ENCODE results near the gene GLIS1. TPM values are rescaled to one million over a fixed set of nuclear protein-coding genes. Genes with fewer than 3 reads are reported as not detected.

GLIS1 gene
- total RNA-seq, 1 experiment from 2014 or later = not detected

- no peak for TF ChIP-seq EZH2 (IDR thresholded peaks at IDR 0.05; ENCODE audit: low read depth)
- TF ChIP-seq, protein P1, sequence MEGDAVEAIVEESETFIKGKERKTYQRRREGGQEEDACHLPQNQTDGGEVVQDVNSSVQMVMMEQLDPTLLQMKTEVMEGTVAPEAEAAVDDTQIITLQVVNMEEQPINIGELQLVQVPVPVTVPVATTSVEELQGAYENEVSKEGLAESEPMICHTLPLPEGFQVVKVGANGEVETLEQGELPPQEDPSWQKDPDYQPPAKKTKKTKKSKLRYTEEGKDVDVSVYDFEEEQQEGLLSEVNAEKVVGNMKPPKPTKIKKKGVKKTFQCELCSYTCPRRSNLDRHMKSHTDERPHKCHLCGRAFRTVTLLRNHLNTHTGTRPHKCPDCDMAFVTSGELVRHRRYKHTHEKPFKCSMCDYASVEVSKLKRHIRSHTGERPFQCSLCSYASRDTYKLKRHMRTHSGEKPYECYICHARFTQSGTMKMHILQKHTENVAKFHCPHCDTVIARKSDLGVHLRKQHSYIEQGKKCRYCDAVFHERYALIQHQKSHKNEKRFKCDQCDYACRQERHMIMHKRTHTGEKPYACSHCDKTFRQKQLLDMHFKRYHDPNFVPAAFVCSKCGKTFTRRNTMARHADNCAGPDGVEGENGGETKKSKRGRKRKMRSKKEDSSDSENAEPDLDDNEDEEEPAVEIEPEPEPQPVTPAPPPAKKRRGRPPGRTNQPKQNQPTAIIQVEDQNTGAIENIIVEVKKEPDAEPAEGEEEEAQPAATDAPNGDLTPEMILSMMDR (conservative IDR thresholded peaks at IDR 0.05) = no peak
- no peaks in the 10 kb centered on the region for H3K9me3 ChIP-seq (ENCODE audit: insufficient read depth, low read depth)
- no peaks in the 10 kb centered on the region for H3K36me3 ChIP-seq (ENCODE audit: low read depth)
- H3K9me2 ChIP-seq (ENCODE audit: insufficient read depth) = no peaks in the 10 kb centered on the region
- peaks cover 39% of the 10 kb centered on the region for H3K4me1 ChIP-seq (replicated peaks; ENCODE audit: insufficient read depth)
- no peaks in the 10 kb centered on the region for H3K79me2 ChIP-seq (ENCODE audit: low read depth)
- H2AFZ ChIP-seq = no peak overlapping the region
- peak overlapping the region; percentile 70 for H3K4me2 ChIP-seq
- H4K20me1 ChIP-seq (ENCODE audit: insufficient read depth) = no peaks in the 10 kb centered on the region
- ChIA-PET POLR2A (ENCODE audit: unreplicated experiment) (no interaction called here), CTCF (no interaction called here)
- H3K27me3 ChIP-seq (ENCODE audit: insufficient read depth, low read depth) = no peaks in the 10 kb centered on the region
- peak overlapping the region; percentile 97 for H3K27ac ChIP-seq
- no peak overlapping the region for H3K4me3 ChIP-seq
- H3F3A ChIP-seq (ENCODE audit: insufficient read depth, low read depth) = peaks cover 18% of the 10 kb centered on the region; the same call in 1 of the 2 replicates
- intact Hi-C loops (cut with micrococcal nuclease; ENCODE audit: unreplicated experiment) = no loop called here
- no TSS peak for BruUV-seq (replicated peaks)
- DNase-seq = no peak
Observed at GRCh38 chr1:53540604-53541262, 198.2 kb downstream of the GLIS1 start.

DNA sequence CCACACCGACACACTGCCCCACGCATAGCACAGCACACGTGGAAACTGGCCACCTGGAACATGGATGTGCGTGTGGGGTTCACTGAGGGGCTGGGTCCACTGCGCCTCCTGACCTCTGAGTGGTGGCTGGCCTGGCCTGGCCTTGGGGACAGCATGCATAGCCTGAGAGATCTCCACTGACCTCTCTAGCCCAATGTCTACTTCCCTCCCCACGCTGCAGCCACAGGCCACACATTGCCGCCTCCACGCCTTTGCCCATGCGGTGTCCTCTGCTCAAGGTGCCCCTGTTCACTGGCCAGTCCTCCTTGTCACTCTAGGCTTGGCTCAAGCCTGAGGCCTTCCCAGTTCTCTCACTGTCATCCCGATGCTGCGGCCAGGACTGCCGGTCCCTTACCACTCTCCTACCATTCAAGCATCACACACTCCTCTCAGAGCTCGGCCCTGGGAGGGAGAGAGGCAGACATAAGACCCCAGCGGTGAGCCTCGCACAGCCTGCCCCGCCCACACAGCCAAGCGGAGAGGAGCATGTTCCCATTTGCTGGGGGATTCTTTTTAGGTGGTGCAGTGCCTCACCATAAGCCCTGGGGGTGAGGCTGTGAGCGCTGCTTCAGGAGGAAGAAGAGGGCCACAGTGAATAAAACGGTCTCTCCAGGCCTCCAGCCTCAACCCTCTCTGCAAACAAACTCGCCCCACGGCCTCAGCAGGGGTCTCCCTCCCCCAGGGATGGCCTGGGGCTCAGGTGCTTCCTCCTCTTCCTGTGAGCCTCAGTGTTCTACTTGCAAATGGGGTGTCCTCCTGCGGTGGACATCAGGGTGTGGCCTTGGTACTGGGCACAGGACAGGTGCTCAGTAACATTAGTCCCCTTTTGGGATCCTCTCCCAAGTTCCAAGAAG lies 199.0 kb downstream of the GLIS1 start:
- H3K36me3 ChIP-seq (ENCODE audit: low read depth) = no peaks in the 10 kb centered on the region
- no peak overlapping the region for H3K4me3 ChIP-seq
- DNase-seq = no peak
- H2AFZ ChIP-seq = no peak overlapping the region
- TF ChIP-seq, protein P1 (conservative IDR thresholded peaks at IDR 0.05) = no peak
- TF ChIP-seq EZH2 (IDR thresholded peaks at IDR 0.05; ENCODE audit: low read depth) = no peak
- no peaks in the 10 kb centered on the region for H3K79me2 ChIP-seq (ENCODE audit: low read depth)
- H3K9me2 ChIP-seq (ENCODE audit: insufficient read depth) = no peaks in the 10 kb centered on the region
- BruUV-seq (replicated peaks) = no TSS peak
- POLR2A ChIA-PET (ENCODE audit: unreplicated experiment) = no interaction called here
- H3K27me3 ChIP-seq (ENCODE audit: insufficient read depth, low read depth) = no peaks in the 10 kb centered on the region
- no peaks in the 10 kb centered on the region for H3K9me3 ChIP-seq (ENCODE audit: insufficient read depth, low read depth)
- intact Hi-C loops (cut with micrococcal nuclease; ENCODE audit: unreplicated experiment) = no loop called here
- peaks cover 39% of the 10 kb centered on the region for H3K4me1 ChIP-seq (replicated peaks; ENCODE audit: insufficient read depth)
- no peaks in the 10 kb centered on the region for H4K20me1 ChIP-seq (ENCODE audit: insufficient read depth)
- CTCF ChIA-PET = no interaction called here
- peak overlapping the region; percentile 97; the same call in 1 of the 2 replicates for H3K27ac ChIP-seq
- peaks cover 18% of the 10 kb centered on the region; the same call in 1 of the 2 replicates for H3F3A ChIP-seq (ENCODE audit: insufficient read depth, low read depth)
- H3K4me2 ChIP-seq = no peak overlapping the region

DNA sequence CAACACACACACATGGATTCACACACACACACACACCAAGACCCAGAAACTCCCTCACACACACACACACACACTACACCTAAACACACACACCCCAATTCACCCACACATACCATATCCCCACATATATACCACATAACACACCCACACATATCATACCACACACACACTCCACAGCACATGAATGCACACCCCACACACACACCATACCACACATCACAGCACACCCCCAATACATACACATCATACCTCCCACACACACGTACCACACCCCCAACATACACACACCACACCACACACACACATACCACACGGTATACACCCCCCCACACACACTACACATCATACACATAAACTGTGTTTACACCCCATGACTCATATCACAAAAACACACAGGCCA lies 199.7 kb downstream of the GLIS1 start:
- TF ChIP-seq, protein P1 (conservative IDR thresholded peaks at IDR 0.05) = no peak
- no peak for TF ChIP-seq EZH2 (IDR thresholded peaks at IDR 0.05; ENCODE audit: low read depth)
- ChIA-PET POLR2A (ENCODE audit: unreplicated experiment) (no interaction called here), CTCF (no interaction called here)
- peaks cover 41% of the 10 kb centered on the region for H3K4me1 ChIP-seq (replicated peaks; ENCODE audit: insufficient read depth)
- no peaks in the 10 kb centered on the region for H3K27me3 ChIP-seq (ENCODE audit: insufficient read depth, low read depth)
- peaks cover 18% of the 10 kb centered on the region; the same call in 1 of the 2 replicates for H3F3A ChIP-seq (ENCODE audit: insufficient read depth, low read depth)
- no peak overlapping the region for H3K4me2 ChIP-seq
- no peak overlapping the region for H2AFZ ChIP-seq
- no peaks in the 10 kb centered on the region for H3K79me2 ChIP-seq (ENCODE audit: low read depth)
- no peaks in the 10 kb centered on the region for H3K36me3 ChIP-seq (ENCODE audit: low read depth)
- intact Hi-C loops (cut with micrococcal nuclease; ENCODE audit: unreplicated experiment) = no loop called here
- no peaks in the 10 kb centered on the region for H3K9me2 ChIP-seq (ENCODE audit: insufficient read depth)
- no TSS peak for BruUV-seq (replicated peaks)
- no peaks in the 10 kb centered on the region for H3K9me3 ChIP-seq (ENCODE audit: insufficient read depth, low read depth)
- no peaks in the 10 kb centered on the region for H4K20me1 ChIP-seq (ENCODE audit: insufficient read depth)
- no peak overlapping the region for H3K4me3 ChIP-seq
- DNase-seq = no peak
- no peak overlapping the region for H3K27ac ChIP-seq

Data from PC-9 (cell line).